GM12891 (cell line): Measurements from ENCODE around the gene WDR4.

Source experiments
- DNase-seq: peaks from one replicate; pipeline ENCODE4 v3.0.0; 2011; ENCODE audit warnings: low spot score; ENCODE audit not compliant: insufficient read length
- FAIRE-seq: peaks from 2 replicates; lab custom pipeline; 2011; peaks lifted over from hg19 to GRCh38; lab: Jason Lieb, UNC
- PAX5 ChIP-seq: IDR thresholded peaks from 2 replicates; pipeline ENCODE4 v1.6.1; 2011; ENCODE audit warnings: low read length, moderate library complexity, mild to moderate bottlenecking; ENCODE audit not compliant: insufficient read depth, severe bottlenecking
- POLR2A ChIP-seq: IDR thresholded peaks from 2 replicates; pipeline ENCODE4 v1.6.1; 2011; ENCODE audit warnings: low read depth, low read length, control low read depth
- POLR2AphosphoS5 ChIP-seq: IDR thresholded peaks from 2 replicates; pipeline ENCODE4 v1.6.1; 2011; ENCODE audit warnings: low read depth, low read length, control low read depth
- POU2F2 ChIP-seq: IDR thresholded peaks from 2 replicates; pipeline ENCODE4 v1.6.1; 2011; ENCODE audit warnings: low read depth, mild to moderate bottlenecking, control low read depth, low read length, moderate library complexity
- SPI1 ChIP-seq: IDR thresholded peaks from 2 replicates; pipeline ENCODE4 v1.6.1; 2011; ENCODE audit warnings: low read depth, low read length, control low read depth
- TAF1 ChIP-seq: IDR thresholded peaks from 2 replicates; pipeline ENCODE4 v1.6.1; 2011; ENCODE audit warnings: low read depth, low read length, control low read depth

Gene WDR4

GRCh38 chr21:42799948-42800347 is 79.4 kb downstream of the WDR4 start:
- DNase-seq, result no peak
- no peak for FAIRE-seq
- TF ChIP-seq SPI1 (no peak), TAF1 (no peak), POLR2A (no peak), POU2F2 (no peak), PAX5 (no peak), POLR2AphosphoS5 (no peak)

GRCh38 chr21:42799516-42799915 is 79.8 kb downstream of the WDR4 start:
- FAIRE-seq (peak; percentile 28), DNase-seq (no peak)
- no peak for TF ChIP-seq POLR2AphosphoS5
- no peak for TF ChIP-seq POLR2A
- TF ChIP-seq POU2F2, result no peak
